CD4-positive, alpha-beta memory T cell (primary cell): ENCODE results near the gene DCUN1D3. TPM values are rescaled to one million over a fixed set of nuclear protein-coding genes. Genes with fewer than 3 reads are reported as not detected.
A peak's percentile ranks its signal among the peaks of the same experiment; 100 is the strongest.
"Not testable (repeated sequence)": the region's sequence is repeated elsewhere in the genome, so short reads cannot be mapped to it uniquely, and the experiment has no call there.

Source experiments
- CTCF ChIA-PET: fragments of 350-600 bp; sonication (Branson Sonifier 250); formaldehyde crosslinking; loops from one replicate; lab custom pipeline; 2021; ENCODE audit warnings: inconsistent platforms; ENCODE audit not compliant: partially characterized antibody; lab: Charles Lee
- POLR2A ChIA-PET: fragments of 350-600 bp; sonication (Branson Sonifier 250); formaldehyde crosslinking; loops from one replicate; lab custom pipeline; 2021; ENCODE audit not compliant: partially characterized antibody; lab: Charles Lee
- DNase-seq, 5 donors: peaks; one replicate each; pipeline versions ENCODE4 v3.0.0 to v3.0.0-alpha.2; 2020 to 2022; ENCODE audit warnings: mixed read lengths in 1 of 5
- H3K27ac ChIP-seq: one replicate; pipeline ENCODE4 v1.7.0; 2013; ENCODE audit warnings: low read depth, low read length
- H3K27me3 ChIP-seq: 2 replicates; pipeline ENCODE4 v1.7.0; 2013; ENCODE audit warnings: mild to moderate bottlenecking, low read length, moderate library complexity; ENCODE audit not compliant: insufficient read depth
- H3K36me3 ChIP-seq: 2 replicates; pipeline ENCODE4 v1.7.0; 2013; ENCODE audit warnings: mild to moderate bottlenecking, low read length, moderate library complexity; ENCODE audit not compliant: insufficient read depth
- H3K4me1 ChIP-seq: 2 replicates; pipeline ENCODE4 v1.7.0; 2013; ENCODE audit warnings: mild to moderate bottlenecking, low read length, moderate library complexity; ENCODE audit not compliant: insufficient read depth
- H3K4me3 ChIP-seq, 2 donors: one replicate each; pipeline ENCODE4 v1.7.0; 2013; ENCODE audit warnings: low read length in 2 of 2, mild to moderate bottlenecking in 1 of 2
- H3K9me3 ChIP-seq, 2 donors: one replicate each; pipeline ENCODE4 v1.7.0; 2013; ENCODE audit warnings: low read length in 2 of 2, control low read depth in 1 of 2; ENCODE audit not compliant: control insufficient read depth in 1 of 2
- H3K27ac Mint-ChIP-seq, 7 donors: one replicate each; pipeline ENCODE4 v1.8.0; 2020 to 2021; ENCODE audit warnings: mixed read lengths in 7 of 7, mild to moderate bottlenecking in 6 of 7, inconsistent platforms in 3 of 7, moderate library complexity in 3 of 7
- H3K27me3 Mint-ChIP-seq, 2 donors: one replicate each; pipeline ENCODE4 v1.8.0; 2020 to 2021; ENCODE audit warnings: mixed read lengths in 2 of 2
- H3K36me3 Mint-ChIP-seq, 2 donors: one replicate each; pipeline ENCODE4 v1.8.0; 2020 to 2021; ENCODE audit warnings: mixed read lengths in 2 of 2, inconsistent platforms in 1 of 2, mild to moderate bottlenecking in 1 of 2
- H3K4me1 Mint-ChIP-seq, 4 donors: one replicate each; pipeline ENCODE4 v1.8.0; 2020 to 2021; ENCODE audit warnings: mixed read lengths in 4 of 4, mild to moderate bottlenecking in 1 of 4
- H3K4me3 Mint-ChIP-seq, 8 donors: one replicate each; pipeline ENCODE4 v1.8.0; 2020 to 2021; ENCODE audit warnings: mixed read lengths in 8 of 8, mild to moderate bottlenecking in 7 of 8, moderate library complexity in 6 of 8, inconsistent platforms in 3 of 8
- H3K9me3 Mint-ChIP-seq, 8 donors: one replicate each; pipeline ENCODE4 v1.8.0; 2020 to 2021; ENCODE audit warnings: mixed read lengths in 8 of 8, mild to moderate bottlenecking in 5 of 8, inconsistent platforms in 3 of 8, moderate library complexity in 1 of 8
- intact Hi-C: fragments of 100-400 bp; cut with micrococcal nuclease; formaldehyde crosslinking; loops from one replicate; pipeline ENCODE4 v1.15.1; 2023
- polyA plus RNA-seq, 2 donors: library from polyadenylated mRNA; unstranded; fragments of 300-500 nt; fragmentation: Illumina TruSeq; gene quantifications; one replicate each; pipeline ENCODE4 v1.2.3, GENCODE V29; 2021
- total RNA-seq, 2 experiments: library from RNA; stranded (reverse); gene quantifications; one replicate each; pipeline ENCODE4 v1.2.3, GENCODE V29; 2021

The DCUN1D3 gene
- total and polyA plus RNA-seq, 4 experiments from 2014 or later: 0.11 to 7.5 (median 3.7) TPM

GRCh38 chr16:20867585-20867984 lies 32.6 kb downstream of the DCUN1D3 start:
- Mint-ChIP-seq H3K27me3 (no peaks in the 10 kb centered on the region), H3K4me1 (peaks cover 12 to 24% (median 18%) of the 10 kb centered on the region in 4 donors), H3K36me3 (peaks cover 0 to 10% of the 10 kb centered on the region in 2 donors), H3K9me3 (no peaks in the 10 kb centered on the region), H3K27ac (no peak overlapping the region), H3K4me3 (no peak overlapping the region)
- Histone ChIP-seq H3K4me1 (peaks cover 16% of the 10 kb centered on the region), H3K4me3 (no peak overlapping the region), H3K27me3 (no peaks in the 10 kb centered on the region), H3K36me3 (no peaks in the 10 kb centered on the region), H3K9me3 (no peaks in the 10 kb centered on the region), H3K27ac (no peak overlapping the region)
- DNase-seq: no peak
- intact Hi-C loops: no loop called here
- CTCF ChIA-PET: interaction anchor here (3.3 kb wide), 1 partner anchor 17 kb away, joined by 15 read pairs; no protein-coding TSS in a partner anchor
- POLR2A ChIA-PET: no interaction called here

GRCh38 chr16:20866801-20867200 lies 33.4 kb downstream of the DCUN1D3 start:
- intact Hi-C loops: no loop called here
- Mint-ChIP-seq H3K9me3 (no peaks in the 10 kb centered on the region), H3K27ac (no peak overlapping the region), H3K36me3 (peaks cover 6 to 16% of the 10 kb centered on the region in 2 donors), H3K4me3 (no peak overlapping the region), H3K4me1 (peaks cover 10 to 18% (median 14%) of the 10 kb centered on the region in 4 donors), H3K27me3 (no peaks in the 10 kb centered on the region)
- CTCF ChIA-PET: interaction anchor here (2.0 to 3.3 kb wide), 3 partner anchors 8 to 16 kb away, joined by 5 to 18 read pairs (median 15); no protein-coding TSS in a partner anchor
- Histone ChIP-seq H3K27ac (no peak overlapping the region), H3K36me3 (peaks cover 2% of the 10 kb centered on the region), H3K27me3 (no peaks in the 10 kb centered on the region), H3K4me1 (peaks cover 8% of the 10 kb centered on the region), H3K4me3 (no peak overlapping the region), H3K9me3 (no peaks in the 10 kb centered on the region)
- DNase-seq: no peak
- POLR2A ChIA-PET: no interaction called here

- Mint-ChIP-seq H3K36me3 (peaks cover 10 to 16% of the 10 kb centered on the region in 2 donors), H3K27me3 (no peaks in the 10 kb centered on the region), H3K4me3 (no peak overlapping the region), H3K9me3 (no peaks in the 10 kb centered on the region), H3K4me1 (peaks cover 10 to 17% (median 12%) of the 10 kb centered on the region in 4 donors), H3K27ac (no peak overlapping the region)
- ChIA-PET CTCF (interaction anchor here (2.0 to 3.3 kb wide), 3 partner anchors 9 to 16 kb away, joined by 5 to 18 read pairs (median 15); no protein-coding TSS in a partner anchor), POLR2A (no interaction called here)
- intact Hi-C loops: no loop called here
- Histone ChIP-seq H3K36me3 (peaks cover 7% of the 10 kb centered on the region), H3K9me3 (no peaks in the 10 kb centered on the region), H3K4me3 (no peak overlapping the region), H3K27ac (no peak overlapping the region), H3K4me1 (peaks cover 7% of the 10 kb centered on the region), H3K27me3 (no peaks in the 10 kb centered on the region)
- DNase-seq: no peak
Observed at GRCh38 chr16:20866145-20866772, 33.9 kb downstream of the DCUN1D3 start.

- ChIA-PET CTCF (interaction anchor here (1.3 to 3.3 kb wide), 4 partner anchors 9 to 15 kb away, joined by 4 to 18 read pairs (median 10); no protein-coding TSS in a partner anchor), POLR2A (no interaction called here)
- Histone ChIP-seq H3K36me3 (peaks cover 9% of the 10 kb centered on the region), H3K27ac (no peak overlapping the region), H3K27me3 (no peaks in the 10 kb centered on the region), H3K4me1 (peaks cover 7% of the 10 kb centered on the region), H3K9me3 (no peaks in the 10 kb centered on the region), H3K4me3 (no peak overlapping the region)
- Mint-ChIP-seq H3K27me3 (no peaks in the 10 kb centered on the region), H3K9me3 (no peaks in the 10 kb centered on the region), H3K27ac (peak overlapping the region in 1 of 7 donors; percentile 43), H3K4me1 (peaks cover 10 to 17% (median 12%) of the 10 kb centered on the region in 4 donors), H3K36me3 (peaks cover 13 to 19% of the 10 kb centered on the region in 2 donors), H3K4me3 (no peak overlapping the region)
- intact Hi-C loops: no loop called here
- DNase-seq: no peak
Observed at GRCh38 chr16:20865420-20866131, 34.6 kb downstream of the DCUN1D3 start.

GRCh38 chr16:20864376-20864775 lies 35.8 kb downstream of the DCUN1D3 start:
- H3K9me3 Mint-ChIP-seq, H3K4me3 Mint-ChIP-seq, H3K27me3 ChIP-seq, DNase-seq, H3K9me3 ChIP-seq, H3K27ac ChIP-seq, H3K4me3 ChIP-seq, H3K4me1 ChIP-seq, H3K27ac Mint-ChIP-seq, POLR2A ChIA-PET, H3K27me3 Mint-ChIP-seq, intact Hi-C loops: not testable (repeated sequence)
- CTCF ChIA-PET: interaction anchor here (1.0 to 2.5 kb wide), 4 partner anchors 9 to 14 kb away, joined by 3 to 9 read pairs (median 5); no protein-coding TSS in a partner anchor
- H3K36me3 Mint-ChIP-seq: peaks cover 23 to 27% of the 10 kb centered on the region in 2 donors
- H3K4me1 Mint-ChIP-seq: peaks cover 10 to 17% (median 12%) of the 10 kb centered on the region in 4 donors
- H3K36me3 ChIP-seq: peaks cover 17% of the 10 kb centered on the region

- H3K27ac ChIP-seq: no peak overlapping the region
- peaks cover 28 to 30% of the 10 kb centered on the region in 2 donors for H3K36me3 Mint-ChIP-seq
- no peaks in the 10 kb centered on the region for H3K9me3 ChIP-seq
- H3K27ac Mint-ChIP-seq: no peak overlapping the region
- no peak overlapping the region for H3K4me3 ChIP-seq
- no peak overlapping the region for H3K4me3 Mint-ChIP-seq
- peaks cover 17% of the 10 kb centered on the region for H3K36me3 ChIP-seq
- intact Hi-C loops: no loop called here
- no peaks in the 10 kb centered on the region for H3K27me3 Mint-ChIP-seq
- H3K4me1 ChIP-seq: peaks cover 7% of the 10 kb centered on the region
- no peak for DNase-seq
- ChIA-PET CTCF (interaction anchor here (0.8 to 2.5 kb wide), 2 partner anchors 12 kb away, joined by 3 to 9 read pairs; no protein-coding TSS in a partner anchor), POLR2A (no interaction called here)
- H3K9me3 Mint-ChIP-seq: no peaks in the 10 kb centered on the region
- no peaks in the 10 kb centered on the region for H3K27me3 ChIP-seq
- H3K4me1 Mint-ChIP-seq: peaks cover 8 to 17% (median 11%) of the 10 kb centered on the region in 4 donors
Observed at GRCh38 chr16:20862162-20862960, 37.8 kb downstream of the DCUN1D3 start.
